H9 (cell line): ENCODE results near the gene LCTL. TPM values are rescaled to one million over a fixed set of nuclear protein-coding genes. Genes with fewer than 3 reads are reported as not detected.

Experiments used
- DNase-seq: peaks from one replicate; pipeline ENCODE4 v3.0.0-alpha.2; 2017
- H2AFZ ChIP-seq: one replicate; pipeline ENCODE4 v1.6.1; 2013; ENCODE audit warnings: mild to moderate bottlenecking, low read length, control low read depth, moderate library complexity
- H2AK5ac ChIP-seq: 2 replicates; pipeline ENCODE4 v1.6.1; 2013; ENCODE audit warnings: low read length, control low read depth, mixed read lengths; ENCODE audit not compliant: insufficient read length
- H2BK120ac ChIP-seq: one replicate; pipeline ENCODE4 v1.6.1; 2013; ENCODE audit warnings: low read depth, mild to moderate bottlenecking, low read length, control low read depth, inconsistent platforms; ENCODE audit not compliant: poor library complexity, severe bottlenecking
- H2BK12ac ChIP-seq: 2 replicates; pipeline ENCODE4 v1.6.1; 2013; ENCODE audit warnings: low read length, control low read depth, mixed read lengths, low read depth; ENCODE audit not compliant: insufficient read length
- H2BK15ac ChIP-seq: 2 replicates; pipeline ENCODE4 v1.6.1; 2013; ENCODE audit warnings: low read depth, low read length, control low read depth
- H2BK20ac ChIP-seq: one replicate; pipeline ENCODE4 v1.6.1; 2013; ENCODE audit warnings: low read depth, mild to moderate bottlenecking, low read length, control low read depth, inconsistent platforms; ENCODE audit not compliant: poor library complexity, severe bottlenecking
- H2BK5ac ChIP-seq: 2 replicates; pipeline ENCODE4 v1.6.1; 2013; ENCODE audit warnings: low read length, control low read depth, mixed read lengths; ENCODE audit not compliant: insufficient read length
- H3K14ac ChIP-seq: 2 replicates; pipeline ENCODE4 v1.6.1; 2013; ENCODE audit warnings: low read length, control low read depth; ENCODE audit not compliant: insufficient read depth
- H3K18ac ChIP-seq: 2 replicates; pipeline ENCODE4 v1.6.1; 2013; ENCODE audit warnings: low read depth, mild to moderate bottlenecking, mixed read lengths, low read length, control low read depth; ENCODE audit not compliant: insufficient read length
- H3K23ac ChIP-seq: 2 replicates; pipeline ENCODE4 v1.6.1; 2013; ENCODE audit warnings: low read length, control low read depth, mixed read lengths, low read depth; ENCODE audit not compliant: insufficient read length
- H3K23me2 ChIP-seq: 2 replicates; pipeline ENCODE4 v1.6.1; 2013; ENCODE audit warnings: low read depth, mild to moderate bottlenecking, mixed read lengths, low read length, control low read depth; ENCODE audit not compliant: insufficient read length, poor library complexity, severe bottlenecking
- H3K27ac ChIP-seq: 2 replicates; pipeline ENCODE4 v1.5.1; 2013; ENCODE audit warnings: low read length, control low read depth, mixed read lengths, low read depth; ENCODE audit not compliant: insufficient read length
- H3K27me3 ChIP-seq: 2 replicates; pipeline ENCODE4 v1.6.1; 2013; ENCODE audit warnings: low read length, control low read depth, inconsistent platforms; ENCODE audit not compliant: insufficient read depth
- H3K4ac ChIP-seq: 2 replicates; pipeline ENCODE4 v1.6.1; 2013; ENCODE audit warnings: low read depth, mild to moderate bottlenecking, control low read depth, inconsistent platforms, low read length, moderate library complexity
- H3K4me1 ChIP-seq: 2 replicates; pipeline ENCODE4 v1.6.1; 2013; ENCODE audit warnings: low read length, control low read depth, inconsistent platforms; ENCODE audit not compliant: insufficient read depth
- H3K4me2 ChIP-seq: 2 replicates; pipeline ENCODE4 v1.6.1; 2013; ENCODE audit warnings: low read length, control low read depth, mixed read lengths; ENCODE audit not compliant: insufficient read length, insufficient read depth
- H3K56ac ChIP-seq: 2 replicates; pipeline ENCODE4 v1.6.1; 2013; ENCODE audit warnings: low read depth, mild to moderate bottlenecking, mixed read lengths, low read length, control low read depth; ENCODE audit not compliant: insufficient read length
- H3K79me1 ChIP-seq: 2 replicates; pipeline ENCODE4 v1.6.1; 2013; ENCODE audit warnings: low read depth, mild to moderate bottlenecking, moderate library complexity, low read length, control low read depth, inconsistent platforms; ENCODE audit not compliant: insufficient read depth, poor library complexity, severe bottlenecking
- H3K79me2 ChIP-seq: 2 replicates; pipeline ENCODE4 v1.6.1; 2013; ENCODE audit warnings: low read length, control low read depth, inconsistent platforms; ENCODE audit not compliant: insufficient read depth
- H3K9ac ChIP-seq: 2 replicates; pipeline ENCODE4 v1.6.1; 2013; ENCODE audit warnings: low read length, control low read depth, mixed read lengths; ENCODE audit not compliant: insufficient read length; ENCODE audit errors: extremely low read depth
- H3K9me3 ChIP-seq: one replicate; pipeline ENCODE4 v1.6.1; 2013; ENCODE audit warnings: low read depth, low read length, inconsistent platforms; ENCODE audit not compliant: control insufficient read depth
- H3T11ph ChIP-seq: one replicate; pipeline ENCODE4 v1.6.1; 2013; ENCODE audit warnings: mild to moderate bottlenecking, low read length, control low read depth, inconsistent platforms
- H4K20me1 ChIP-seq: one replicate; pipeline ENCODE4 v1.6.1; 2013; ENCODE audit not compliant: control insufficient read depth, insufficient read length, insufficient read depth
- H4K5ac ChIP-seq: 2 replicates; pipeline ENCODE4 v1.6.1; 2013; ENCODE audit warnings: low read depth, mild to moderate bottlenecking, mixed read lengths, low read length, control low read depth; ENCODE audit not compliant: insufficient read length
- H4K8ac ChIP-seq: replicated peaks from 2 replicates; pipeline ENCODE4 v1.6.1; 2013; ENCODE audit warnings: low read length, control low read depth, mixed read lengths, low read depth; ENCODE audit not compliant: insufficient read length
- H4K91ac ChIP-seq: 2 replicates; pipeline ENCODE4 v1.6.1; 2013; ENCODE audit warnings: low read depth, mild to moderate bottlenecking, moderate library complexity, mixed read lengths, low read length, control low read depth; ENCODE audit not compliant: insufficient read length
- H3K27ac Mint-ChIP-seq, 3 experiments: 2 replicates in 2 of 3; 3 replicates in 1 of 3; pipeline ENCODE4 v1.8.0; 2020 to 2021; ENCODE audit warnings: mixed read lengths in 3 of 3, mild to moderate bottlenecking in 1 of 3, moderate library complexity in 1 of 3
- H3K27me3 Mint-ChIP-seq: 2 replicates; pipeline ENCODE4 v1.8.0; 2021; ENCODE audit warnings: low read depth, mild to moderate bottlenecking, moderate library complexity, mixed read lengths
- H3K36me3 Mint-ChIP-seq, 3 experiments: 2 replicates in 2 of 3; 3 replicates in 1 of 3; pipeline ENCODE4 v1.8.0; 2020 to 2021; ENCODE audit warnings: low read depth in 3 of 3, mixed read lengths in 3 of 3; ENCODE audit not compliant: insufficient read depth in 1 of 3
- H3K4me1 Mint-ChIP-seq, 2 experiments: 2 replicates each; pipeline ENCODE4 v1.8.0; 2020; ENCODE audit warnings: mixed read lengths in 2 of 2
- H3K4me3 Mint-ChIP-seq, 2 experiments: 2 replicates in 1 of 2; 3 replicates in 1 of 2; pipeline ENCODE4 v1.8.0; 2020 to 2021; ENCODE audit warnings: mild to moderate bottlenecking in 2 of 2, mixed read lengths in 2 of 2, moderate library complexity in 1 of 2
- H3K9me3 Mint-ChIP-seq, 2 experiments: 2 replicates in 1 of 2; 3 replicates in 1 of 2; pipeline ENCODE4 v1.8.0; 2020; ENCODE audit warnings: mild to moderate bottlenecking in 2 of 2, mixed read lengths in 2 of 2, moderate library complexity in 1 of 2
- CTCF ChIP-seq: fragments of 200-600 bp; sonication (generic); conservative IDR thresholded peaks from 3 replicates; pipeline ENCODE4 v1.8.0; 2021; ENCODE audit warnings: antibody characterized with exemption, mild to moderate bottlenecking
- WGBS: extraction: QIAGEN DNeasy Blood & Tissue Kit; methylation state at CpG from one replicate; pipeline ENCODE4 v1.1.7; 2013; ENCODE audit warnings: missing lambda C conversion rate, low lambda C conversion rate, mixed read lengths; ENCODE audit not compliant: insufficient read length; ENCODE audit errors: extremely low coverage; 5-methylcytosine and 5-hydroxymethylcytosine counted together
- total RNA-seq: library from RNA; stranded (reverse); gene quantifications from 2 replicates; pipeline ENCODE4 v1.2.1, GENCODE V29; 2021

Gene LCTL
- total RNA-seq, 1 experiment from 2014 or later: 2.3 TPM

- Histone ChIP-seq H4K5ac (no peak overlapping the region), H3K9ac (no peak overlapping the region), H2BK12ac (no peak overlapping the region), H2BK20ac (no peak overlapping the region), H3K18ac (no peak overlapping the region), H3K14ac (no peak overlapping the region), H3K4me1 (no peaks in the 10 kb centered on the region), H3K79me2 (no peaks in the 10 kb centered on the region), H3T11ph (no peak overlapping the region), H3K56ac (no peak overlapping the region), H3K4ac (no peak overlapping the region), H2BK120ac (no peak overlapping the region), H2BK15ac (no peak overlapping the region), H3K27me3 (no peaks in the 10 kb centered on the region), H2AK5ac (no peak overlapping the region), H4K91ac (no peak overlapping the region), H3K27ac (no peak overlapping the region), H3K4me2 (no peak overlapping the region), H3K79me1 (no peaks in the 10 kb centered on the region), H2AFZ (no peak overlapping the region), H2BK5ac (no peak overlapping the region), H3K23ac (no peak overlapping the region), H3K23me2 (no peaks in the 10 kb centered on the region), H3K9me3 (no peaks in the 10 kb centered on the region), H4K20me1 (no peaks in the 10 kb centered on the region), H4K8ac (no peak overlapping the region)
- TF ChIP-seq CTCF: no peak
- peaks cover 6 to 12% of the 10 kb centered on the region in 2 experiments; a peak in 3 of 4 replicates for H3K4me1 Mint-ChIP-seq
- peak overlapping the region in 1 of 3 experiments; percentile 73; a peak in 1 of 7 replicates for H3K27ac Mint-ChIP-seq
- no peak for DNase-seq
- no peaks in the 10 kb centered on the region for H3K36me3 Mint-ChIP-seq
- no peaks in the 10 kb centered on the region; a peak in 1 of 5 replicates for H3K9me3 Mint-ChIP-seq
- H3K27me3 Mint-ChIP-seq: no peaks in the 10 kb centered on the region
- WGBS: no CpG with 5 or more reads among the region's 3 CpGs
- no peak overlapping the region for H3K4me3 Mint-ChIP-seq
These were observed 42.4 kb upstream of the LCTL start for GRCh38 chr15:66608159-66608558.
